H1 (cell line): Measurements from ENCODE around the gene NR1H3. TPM values are rescaled to one million over a fixed set of nuclear protein-coding genes. Genes with fewer than 3 reads are reported as not detected.

Experiments
- ASH2L ChIP-seq: fragments of 200-600, 300-600 bp; sonication (generic); IDR thresholded peaks from one replicate; pipeline ENCODE4 v1.7.1; 2017; ENCODE audit warnings: low read length
- ATF2 ChIP-seq: IDR thresholded peaks from 2 replicates; pipeline ENCODE4 v1.6.1; 2012; ENCODE audit warnings: low read length, inconsistent platforms
- ATF3 ChIP-seq: IDR thresholded peaks from 2 replicates; pipeline ENCODE4 v1.6.1; 2011; ENCODE audit warnings: low read depth, mild to moderate bottlenecking, low read length; ENCODE audit not compliant: insufficient read depth
- BACH1 ChIP-seq: IDR thresholded peaks from 2 replicates; pipeline ENCODE4 v1.6.1; 2012; ENCODE audit warnings: low read length, improper control_type of control experiment
- BCL11A ChIP-seq, 2 experiments: IDR thresholded peaks; one replicate each; pipeline ENCODE4 v1.6.1; 2011; ENCODE audit warnings: low read depth in 2 of 2, low read length in 2 of 2, mild to moderate bottlenecking in 2 of 2
- BRCA1 ChIP-seq: IDR thresholded peaks from 2 replicates; pipeline ENCODE4 v1.6.1; 2012; ENCODE audit warnings: low read depth, low read length, improper control_type of control experiment
- CBX5 ChIP-seq: fragments of 300-800, 300-1000 bp; sonication (generic); IDR thresholded peaks from 2 replicates; pipeline ENCODE4 v1.7.1; 2016; ENCODE audit warnings: antibody characterized with exemption, low read length, low read depth
- CBX8 ChIP-seq: fragments of 300-800, 300-1000 bp; sonication (generic); IDR thresholded peaks from 2 replicates; pipeline ENCODE4 v1.7.1; 2016; ENCODE audit warnings: low read depth, low read length, borderline replicate concordance
- CEBPB ChIP-seq: IDR thresholded peaks from 2 replicates; pipeline ENCODE4 v1.6.1; 2012; ENCODE audit warnings: low read depth, low read length
- E2F6 ChIP-seq: IDR thresholded peaks from 2 replicates; pipeline ENCODE4 v1.6.1; 2012; ENCODE audit warnings: inconsistent platforms
- GABPA ChIP-seq: IDR thresholded peaks from 2 replicates; pipeline ENCODE4 v1.6.1; 2011; ENCODE audit warnings: mild to moderate bottlenecking, low read length, moderate library complexity, borderline replicate concordance; ENCODE audit not compliant: insufficient read depth
- GTF2F1 ChIP-seq: IDR thresholded peaks from 2 replicates; pipeline ENCODE4 v1.6.1; 2012; ENCODE audit warnings: low read depth, low read length, improper control_type of control experiment, borderline replicate concordance
- KDM4A ChIP-seq: IDR thresholded peaks from one replicate; pipeline ENCODE4 v1.7.1; 2012; ENCODE audit warnings: low read depth, mild to moderate bottlenecking, moderate library complexity, low read length, inconsistent platforms; ENCODE audit not compliant: severe bottlenecking
- NRF1 ChIP-seq: IDR thresholded peaks from 2 replicates; pipeline ENCODE4 v1.6.1; 2011; ENCODE audit warnings: mild to moderate bottlenecking, low read depth, low read length, improper control_type of control experiment
- SIN3A ChIP-seq, 2 experiments: IDR thresholded peaks in 1 of 2; conservative IDR thresholded peaks in 1 of 2; 2 replicates each; pipeline ENCODE4 v1.6.1; 2011 to 2012; ENCODE audit warnings: low read length in 2 of 2, improper control_type of control experiment in 1 of 2, low read depth in 1 of 2, mild to moderate bottlenecking in 1 of 2
- SP1 ChIP-seq: IDR thresholded peaks from 2 replicates; pipeline ENCODE4 v1.6.1; 2011; ENCODE audit warnings: low read depth, low read length
- SRF ChIP-seq: IDR thresholded peaks from 2 replicates; pipeline ENCODE4 v1.6.1; 2011; ENCODE audit warnings: mild to moderate bottlenecking, low read depth, low read length, moderate library complexity
- TAF1 ChIP-seq: IDR thresholded peaks from 2 replicates; pipeline ENCODE4 v1.6.1; 2011; ENCODE audit warnings: mild to moderate bottlenecking, low read depth, low read length
- TAF7 ChIP-seq: optimal IDR thresholded peaks from 2 replicates; pipeline ENCODE3; 2011; ENCODE audit warnings: low read depth, mild to moderate bottlenecking, inconsistent platforms, low read length, moderate library complexity, borderline replicate concordance
- TCF12 ChIP-seq: IDR thresholded peaks from 2 replicates; pipeline ENCODE4 v1.6.1; 2011; ENCODE audit warnings: low read depth, mild to moderate bottlenecking, low read length
- TEAD4 ChIP-seq: IDR thresholded peaks from 2 replicates; pipeline ENCODE4 v1.6.1; 2012; ENCODE audit warnings: low read depth, low read length, inconsistent platforms, mixed read lengths
- ZNF274 ChIP-seq: IDR thresholded peaks from 2 replicates; pipeline ENCODE4 v1.7.0; 2012; ENCODE audit warnings: low read length, borderline replicate concordance; ENCODE audit errors: extremely low read depth
- polyA plus RNA-seq, 7 experiments: library from polyadenylated mRNA; depleted of rRNA in 3 of 7; stranded (reverse) in 5 of 7; unstranded in 2 of 7; fragments of >200 nt in 5 of 7; fragments of 200-250 nt in 2 of 7; gene quantifications; 1 replicate in 5 of 7; 2 replicates in 1 of 7; 4 replicates in 1 of 7; pipeline versions ENCODE4 v1.2.1 to v1.2.3, GENCODE V29; 2011 to 2013; ENCODE audit warnings: missing spikeins in 2 of 7, mixed read lengths in 2 of 7
- total RNA-seq: library from RNA; stranded (reverse); fragmentation: NEBNext Ultra II Directional; extraction: Animal tissue kit (Norgen Biotek cat#: 25700); gene quantifications from 2 replicates; pipeline ENCODE4 v1.2.1, GENCODE V29; 2021

NR1H3 gene
- total and polyA plus RNA-seq, 2 of the 8 experiments (the other 6 are each of a cell fraction or from before 2014, with no cell fraction given): 19.9 to 42.1 TPM

- TF ChIP-seq BCL11A (IDR thresholded peaks at IDR 0.05; ENCODE audit: low read depth in 2 of 2, low read length in 2 of 2) (no peak), ZNF274 (no peak), ASH2L (peak; percentile 81), TAF1 (peak; percentile 99), GABPA (peak; percentile 99), CEBPB (0 out of 2 replicates have a peak, but pooled peaks have one; percentile 2), E2F6 (peak; percentile 63), BACH1 (no peak), TAF7 (peak; percentile 97), BRCA1 (no peak), TCF12 (peak; percentile 90; the same call in 1 of the 2 replicates), CBX5 (no peak), ATF2 (peak; percentile 69; the same call in 1 of the 2 replicates), KDM4A (peak; percentile 93), TEAD4 (no peak), SP1 (peak; percentile 59; the same call in 1 of the 2 replicates), GTF2F1 (peak; percentile 90), SIN3A (conservative IDR thresholded peaks at IDR 0.05 in 1 of 2, IDR thresholded peaks at IDR 0.05 in 1 of 2; ENCODE audit: low read depth in 1 of 2, low read length in 2 of 2) (peak in 1 of 2 experiments; percentile 95; a peak in 2 of 4 replicates), ATF3 (no peak), SRF (peak; percentile 49; the same call in 1 of the 2 replicates), NRF1 (no peak), CBX8 (no peak)
Measured at GRCh38 chr11:47248664-47249377, 9.0 kb upstream of the NR1H3 start, which contains the start of gene ACP2 (continued).
